Stomach (tissue), 4 donors: ENCODE results near the gene FLRT2.

Source experiments
- POLR2A ChIP-seq, 4 donors: fragments of 450-650 bp; IDR thresholded peaks; one replicate each; pipeline ENCODE4 v1.6.1; 2016; ENCODE audit warnings: antibody characterized with exemption in 4 of 4, control low read depth in 2 of 4, mild to moderate bottlenecking in 1 of 4, moderate library complexity in 1 of 4
- POLR2AphosphoS5 ChIP-seq, 3 donors: sonication (generic); formaldehyde crosslinking; IDR thresholded peaks; one replicate each; pipeline ENCODE4 v1.6.1; 2016; ENCODE audit warnings: antibody characterized with exemption in 3 of 3
- TF ChIP-seq, protein P1 (sequence below), 7 experiments: fragments of 450-650 bp in 4 of 7; fragments of 200-600 bp in 3 of 7; sonication (generic) in 3 of 7; IDR thresholded peaks; one replicate each; pipeline ENCODE4 v1.5.1; 2016 to 2019; ENCODE audit warnings: antibody characterized with exemption in 7 of 7, control low read depth in 2 of 7, mild to moderate bottlenecking in 1 of 7

DNA sequence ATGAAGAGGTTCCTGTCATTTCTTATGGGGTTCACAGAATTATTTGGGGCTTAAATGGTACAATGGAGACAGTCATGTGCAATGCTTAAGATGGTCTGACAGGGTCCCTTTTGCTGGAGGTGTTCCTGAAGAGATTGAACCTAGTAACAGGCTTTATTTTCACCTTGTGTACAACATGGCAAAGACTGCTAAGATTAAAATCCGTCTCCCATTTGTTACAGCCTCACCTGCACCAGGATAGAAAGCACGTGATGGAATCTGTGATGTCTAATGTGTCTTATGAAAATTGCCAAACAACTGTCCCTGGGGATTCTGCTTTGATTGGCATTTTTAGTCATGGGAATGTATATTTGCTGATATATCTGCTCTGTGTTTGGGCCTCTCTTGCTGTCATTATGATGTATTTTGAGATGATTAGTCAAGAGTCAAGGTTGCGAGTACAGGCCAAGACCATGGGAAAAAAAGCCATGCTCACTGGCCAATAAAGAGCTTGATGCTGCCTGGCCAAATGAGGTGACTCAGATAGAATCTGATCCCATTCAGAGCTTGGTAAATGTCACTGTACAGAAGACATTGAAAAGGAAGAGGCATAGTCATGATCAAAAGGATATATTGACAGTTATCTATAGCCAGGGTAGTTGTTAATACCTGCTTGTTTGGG is 96.1 kb downstream of the FLRT2 start:
- TF ChIP-seq POLR2AphosphoS5 (IDR thresholded peaks at IDR 0.05) (no peak), POLR2A (IDR thresholded peaks at IDR 0.05) (no peak)
- TF ChIP-seq, protein P1, sequence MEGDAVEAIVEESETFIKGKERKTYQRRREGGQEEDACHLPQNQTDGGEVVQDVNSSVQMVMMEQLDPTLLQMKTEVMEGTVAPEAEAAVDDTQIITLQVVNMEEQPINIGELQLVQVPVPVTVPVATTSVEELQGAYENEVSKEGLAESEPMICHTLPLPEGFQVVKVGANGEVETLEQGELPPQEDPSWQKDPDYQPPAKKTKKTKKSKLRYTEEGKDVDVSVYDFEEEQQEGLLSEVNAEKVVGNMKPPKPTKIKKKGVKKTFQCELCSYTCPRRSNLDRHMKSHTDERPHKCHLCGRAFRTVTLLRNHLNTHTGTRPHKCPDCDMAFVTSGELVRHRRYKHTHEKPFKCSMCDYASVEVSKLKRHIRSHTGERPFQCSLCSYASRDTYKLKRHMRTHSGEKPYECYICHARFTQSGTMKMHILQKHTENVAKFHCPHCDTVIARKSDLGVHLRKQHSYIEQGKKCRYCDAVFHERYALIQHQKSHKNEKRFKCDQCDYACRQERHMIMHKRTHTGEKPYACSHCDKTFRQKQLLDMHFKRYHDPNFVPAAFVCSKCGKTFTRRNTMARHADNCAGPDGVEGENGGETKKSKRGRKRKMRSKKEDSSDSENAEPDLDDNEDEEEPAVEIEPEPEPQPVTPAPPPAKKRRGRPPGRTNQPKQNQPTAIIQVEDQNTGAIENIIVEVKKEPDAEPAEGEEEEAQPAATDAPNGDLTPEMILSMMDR (IDR thresholded peaks at IDR 0.05) = no peak
